HG02678 (cell line): ENCODE measurements around the gene KLK1.
"Not testable (repeated sequence)": the region's sequence is repeated elsewhere in the genome, so short reads cannot be mapped to it uniquely, and the experiment has no call there.

Experiments
- ATAC-seq: cut with Tn5 transposase; IDR thresholded peaks from one replicate; pipeline ENCODE4 v1.9.1; 2021; ENCODE audit warnings: mild to moderate bottlenecking, moderate library complexity; ENCODE audit not compliant: unreplicated experiment

The KLK1 gene

DNA sequence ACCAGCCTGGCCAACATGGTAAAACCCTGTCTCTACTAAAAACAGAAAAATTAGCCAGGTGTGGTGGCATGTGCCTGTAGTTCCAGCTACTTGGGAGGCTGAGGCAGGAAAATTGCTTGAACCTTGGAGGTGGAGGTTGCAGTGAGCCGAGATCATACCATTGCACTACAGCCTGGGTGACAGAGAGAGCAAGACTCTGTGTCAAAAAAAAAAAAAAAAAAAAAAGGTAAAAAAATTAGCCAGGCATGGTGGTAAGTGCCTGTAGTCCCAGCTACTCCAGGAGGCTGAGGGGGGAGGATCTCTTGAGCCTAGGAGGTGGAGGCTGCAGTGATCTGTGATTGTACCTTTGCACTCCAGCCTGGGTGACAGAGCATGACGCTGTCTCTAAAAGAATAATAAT is 53.4 kb downstream of the KLK1 start, which contains the start of gene GPR32:
TSS of gene GPR32 (plus strand) at position 301 of the 400 bp plus-strand sequence. CDS start 137 bp downstream, outside the sequence.
- ATAC-seq = not testable (repeated sequence)
